Endothelial cell of umbilical vein (primary cell): Measurements from ENCODE around the gene STON2. TPM values are rescaled to one million over a fixed set of nuclear protein-coding genes. Genes with fewer than 3 reads are reported as not detected.

Experiments
- BruUV-seq: library from RNA; stranded (reverse); fragments of 400-500 nt; replicated peaks from 2 replicates; lab custom pipeline; 2021; lab: Mats Ljungman, UMichigan
- CTCF ChIA-PET: fragments of 300-600, 350-600 bp; sonication (Branson Sonifier 250); formaldehyde crosslinking; loops from one replicate; lab custom pipeline; 2021; ENCODE audit warnings: antibody characterized with exemption, inconsistent platforms; lab: Charles Lee
- POLR2A ChIA-PET: fragments of 300-600, 350-600 bp; sonication (Branson Sonifier 250); formaldehyde crosslinking; loops from one replicate; lab custom pipeline; 2021; ENCODE audit warnings: antibody characterized with exemption, inconsistent platforms; lab: Charles Lee
- DNase-seq: peaks from one replicate; pipeline ENCODE4 v3.0.0-alpha.2; 2011; ENCODE audit warnings: low read depth, low spot score
- FAIRE-seq: peaks from 2 replicates; lab custom pipeline; 2011; peaks lifted over from hg19 to GRCh38; lab: Jason Lieb, UNC
- H2AFZ ChIP-seq: 2 replicates; pipeline ENCODE4 v1.6.0; 2012; ENCODE audit warnings: low read depth, low read length, control low read depth, inconsistent platforms
- H3K27ac ChIP-seq: 2 replicates; pipeline ENCODE4 v1.5.1; 2011; ENCODE audit warnings: low read depth, mild to moderate bottlenecking, control low read depth, low read length, moderate library complexity; ENCODE audit not compliant: insufficient read depth
- H3K27me3 ChIP-seq, 2 experiments: 2 replicates each; pipeline versions ENCODE4 v1.6.0 to v1.6.1; 2011; ENCODE audit warnings: low read length in 2 of 2, mixed read lengths in 1 of 2; ENCODE audit not compliant: control insufficient read depth in 2 of 2, insufficient read depth in 2 of 2
- H3K36me3 ChIP-seq, 2 experiments: 2 replicates in 1 of 2; 3 replicates in 1 of 2; pipeline ENCODE4 v1.5.1; 2011; ENCODE audit warnings: low read length in 2 of 2, mild to moderate bottlenecking in 1 of 2, moderate library complexity in 1 of 2; ENCODE audit not compliant: control insufficient read depth in 2 of 2, insufficient read depth in 2 of 2; ENCODE audit errors: extremely low read depth in 1 of 2
- H3K4me1 ChIP-seq: 3 replicates; pipeline ENCODE4 v1.5.1; 2011; ENCODE audit warnings: mild to moderate bottlenecking, low read length; ENCODE audit not compliant: control insufficient read depth, insufficient read depth; ENCODE audit errors: extremely low read depth
- H3K4me2 ChIP-seq: 2 replicates; pipeline ENCODE4 v1.6.1; 2011; ENCODE audit warnings: low read length, control low read depth, mixed read lengths; ENCODE audit not compliant: insufficient read depth
- H3K4me3 ChIP-seq, 3 experiments: fragments of 200-600 bp in 1 of 3; sonication (generic), shearing (Covaris generic) in 1 of 3; replicated peaks in 1 of 3; 2 replicates each; pipeline ENCODE4 v1.5.1; 2011 to 2016; ENCODE audit warnings: control low read depth in 3 of 3, low read length in 3 of 3, mild to moderate bottlenecking in 2 of 3, inconsistent platforms in 1 of 3, low read depth in 1 of 3, moderate library complexity in 1 of 3; ENCODE audit not compliant: insufficient read depth in 1 of 3
- H3K79me2 ChIP-seq: 2 replicates; pipeline ENCODE4 v1.6.0; 2012; ENCODE audit warnings: low read length, inconsistent platforms; ENCODE audit not compliant: control insufficient read depth, insufficient read depth
- H3K9ac ChIP-seq: replicated peaks from 2 replicates; pipeline ENCODE3; 2011; ENCODE audit warnings: low read length, control low read depth; ENCODE audit not compliant: insufficient read depth; ENCODE audit errors: extremely low read depth
- H3K9me1 ChIP-seq: replicated peaks from 3 replicates; pipeline ENCODE4 v1.6.0; 2011; ENCODE audit warnings: mild to moderate bottlenecking, low read length; ENCODE audit not compliant: control insufficient read depth, insufficient read depth; ENCODE audit errors: extremely low read depth
- H3K9me3 ChIP-seq: replicated peaks from 2 replicates; pipeline ENCODE4 v1.5.1; 2012; ENCODE audit warnings: low read length, inconsistent platforms; ENCODE audit not compliant: control insufficient read depth, insufficient read depth
- H4K20me1 ChIP-seq: replicated peaks from 2 replicates; pipeline ENCODE3; 2011; ENCODE audit warnings: mild to moderate bottlenecking, low read length; ENCODE audit not compliant: control insufficient read depth, insufficient read depth; ENCODE audit errors: extremely low read depth
- CTCF ChIP-seq, 2 donors: IDR thresholded peaks; 1 replicate in 1 of 2; 2 replicates in 1 of 2; pipeline ENCODE4 v1.5.1; 2011; ENCODE audit warnings: low read length in 2 of 2, mild to moderate bottlenecking in 2 of 2, moderate library complexity in 2 of 2, control low read depth in 1 of 2, inconsistent platforms in 1 of 2, low read depth in 1 of 2; ENCODE audit not compliant: insufficient read depth in 1 of 2; ENCODE audit errors: extremely low read depth in 1 of 2
- EZH2 ChIP-seq: IDR thresholded peaks from 2 replicates; pipeline ENCODE4 v1.6.1; 2012; ENCODE audit warnings: borderline replicate concordance, low read depth, mild to moderate bottlenecking, moderate library complexity, low read length, inconsistent platforms; ENCODE audit not compliant: severe bottlenecking
- FOS ChIP-seq: IDR thresholded peaks from 2 replicates; pipeline ENCODE4 v1.6.1; 2011; ENCODE audit warnings: mild to moderate bottlenecking, low read length, moderate library complexity, borderline replicate concordance; ENCODE audit not compliant: insufficient read depth
- GATA2 ChIP-seq: IDR thresholded peaks from 2 replicates; pipeline ENCODE4 v1.7.0; 2011; ENCODE audit warnings: low read depth, mild to moderate bottlenecking, moderate library complexity, mixed read lengths, low read length; ENCODE audit not compliant: insufficient read length, insufficient read depth
- JUN ChIP-seq: IDR thresholded peaks from 2 replicates; pipeline ENCODE4 v1.6.1; 2011; ENCODE audit warnings: borderline replicate concordance, low read depth; ENCODE audit not compliant: insufficient read length, insufficient read depth
- MAX ChIP-seq: IDR thresholded peaks from 2 replicates; pipeline ENCODE4 v1.6.1; 2011; ENCODE audit not compliant: insufficient read depth, insufficient read length
- MYC ChIP-seq: IDR thresholded peaks from one replicate; pipeline ENCODE4 v1.6.1; 2011; ENCODE audit warnings: mild to moderate bottlenecking, low read depth, low read length
- POLR2A ChIP-seq: IDR thresholded peaks from 2 replicates; pipeline ENCODE4 v1.6.1; 2012; ENCODE audit warnings: low read depth, mild to moderate bottlenecking, control low read depth, low read length
- POLR2AphosphoS5 ChIP-seq: IDR thresholded peaks from 2 replicates; pipeline ENCODE4 v1.6.1; 2012; ENCODE audit warnings: low read depth, mild to moderate bottlenecking, control low read depth, low read length, moderate library complexity; ENCODE audit not compliant: insufficient read depth
- dilution Hi-C: fragments of 300-500 bp; cut with MboI; formaldehyde crosslinking; loops from one replicate; pipeline ENCODE4 v1.15.0; 2019; ENCODE audit warnings: low sequenced_read_pairs; ENCODE audit not compliant: extremely low pct_ligation_motif_present
- intact Hi-C: fragments of 100-400 bp; cut with micrococcal nuclease; formaldehyde crosslinking; loops from one replicate; pipeline ENCODE4 v1.10.0; 2022
- polyA plus RNA-seq, 4 experiments: library from polyadenylated mRNA; depleted of rRNA in 3 of 4; stranded (reverse) in 3 of 4; unstranded in 1 of 4; fragments of >200 nt; gene quantifications; 2 replicates each; pipeline versions ENCODE4 v1.2.1 to v1.2.3, GENCODE V29; 2011 to 2012; ENCODE audit warnings: missing spikeins in 1 of 4
- total RNA-seq: library from RNA; stranded (reverse); gene quantifications from 2 replicates; pipeline ENCODE4 v1.2.3, GENCODE V29; 2021

Gene STON2
- total and polyA plus RNA-seq, 2 donors (not counting 3 experiments of a cell fraction or from before 2014, with no cell fraction given), result not detected

GRCh38 chr14:81275305-81276072, 124.6 kb downstream of the STON2 start:
- no TSS peak for BruUV-seq
- intact Hi-C loops, result no loop called here
- Histone ChIP-seq H2AFZ (no peak overlapping the region), H4K20me1 (no peaks in the 10 kb centered on the region), H3K9me1 (no peaks in the 10 kb centered on the region), H3K79me2 (no peaks in the 10 kb centered on the region), H3K4me1 (no peaks in the 10 kb centered on the region), H3K27me3 (no peaks in the 10 kb centered on the region), H3K4me2 (no peak overlapping the region), H3K36me3 (no peaks in the 10 kb centered on the region), H3K9me3 (no peaks in the 10 kb centered on the region), H3K9ac (no peak overlapping the region), H3K4me3 (no peak overlapping the region), H3K27ac (no peak overlapping the region)
- ChIA-PET POLR2A (no interaction called here), CTCF (no interaction called here)
- TF ChIP-seq MYC, result no peak
- TF ChIP-seq CTCF (IDR thresholded peaks at IDR 0.05; ENCODE audit: extremely low read depth in 1 of 2, insufficient read depth in 1 of 2, low read depth in 1 of 2, low read length in 2 of 2), result no peak
- no peak for TF ChIP-seq POLR2A
- TF ChIP-seq POLR2AphosphoS5, result no peak
- TF ChIP-seq EZH2, result no peak
- TF ChIP-seq MAX, result no peak
- TF ChIP-seq JUN, result no peak
- TF ChIP-seq GATA2, result no peak
- TF ChIP-seq FOS, result no peak
- no peak for FAIRE-seq
- dilution Hi-C loops, result no loop called here
- DNase-seq, result no peak
